GM12801 (cell line): ENCODE measurements around the gene C1orf167.

Source experiments
- TF ChIP-seq, protein P1 (sequence below): IDR thresholded peaks from one replicate; pipeline ENCODE4 v1.5.1; 2011; ENCODE audit warnings: control low read depth; ENCODE audit not compliant: insufficient read length; ENCODE audit errors: extremely low read depth

C1orf167 gene

DNA sequence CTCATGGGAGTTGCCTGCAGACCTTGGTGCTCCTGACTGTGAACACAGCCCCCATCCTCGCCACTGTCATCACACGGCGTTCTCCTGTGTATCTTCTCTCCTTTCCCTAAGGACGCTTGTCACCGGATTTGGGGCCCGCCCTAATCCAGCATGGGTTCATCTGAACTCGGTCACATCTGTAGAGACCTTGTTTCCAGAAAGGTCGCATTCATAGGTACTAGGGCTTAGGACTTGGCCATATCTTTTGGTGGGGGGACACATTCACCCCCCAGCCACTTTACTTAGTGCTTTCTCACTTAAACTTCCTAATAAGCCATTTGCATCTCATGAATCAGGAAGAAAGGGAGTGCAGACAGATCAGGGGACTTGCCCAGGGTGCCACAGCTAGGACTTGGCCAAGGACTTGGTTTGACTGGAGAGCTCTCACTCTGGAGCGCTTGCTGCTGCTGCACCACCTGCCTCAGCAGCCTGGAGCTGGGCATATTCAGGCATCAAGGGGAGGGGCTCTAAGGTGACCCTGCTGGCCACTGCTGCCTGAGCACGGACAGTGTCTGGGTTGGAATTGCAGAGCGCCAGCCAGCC lies 75.9 kb downstream of the C1orf167 start:
- TF ChIP-seq, protein P1, sequence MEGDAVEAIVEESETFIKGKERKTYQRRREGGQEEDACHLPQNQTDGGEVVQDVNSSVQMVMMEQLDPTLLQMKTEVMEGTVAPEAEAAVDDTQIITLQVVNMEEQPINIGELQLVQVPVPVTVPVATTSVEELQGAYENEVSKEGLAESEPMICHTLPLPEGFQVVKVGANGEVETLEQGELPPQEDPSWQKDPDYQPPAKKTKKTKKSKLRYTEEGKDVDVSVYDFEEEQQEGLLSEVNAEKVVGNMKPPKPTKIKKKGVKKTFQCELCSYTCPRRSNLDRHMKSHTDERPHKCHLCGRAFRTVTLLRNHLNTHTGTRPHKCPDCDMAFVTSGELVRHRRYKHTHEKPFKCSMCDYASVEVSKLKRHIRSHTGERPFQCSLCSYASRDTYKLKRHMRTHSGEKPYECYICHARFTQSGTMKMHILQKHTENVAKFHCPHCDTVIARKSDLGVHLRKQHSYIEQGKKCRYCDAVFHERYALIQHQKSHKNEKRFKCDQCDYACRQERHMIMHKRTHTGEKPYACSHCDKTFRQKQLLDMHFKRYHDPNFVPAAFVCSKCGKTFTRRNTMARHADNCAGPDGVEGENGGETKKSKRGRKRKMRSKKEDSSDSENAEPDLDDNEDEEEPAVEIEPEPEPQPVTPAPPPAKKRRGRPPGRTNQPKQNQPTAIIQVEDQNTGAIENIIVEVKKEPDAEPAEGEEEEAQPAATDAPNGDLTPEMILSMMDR, result no peak

DNA sequence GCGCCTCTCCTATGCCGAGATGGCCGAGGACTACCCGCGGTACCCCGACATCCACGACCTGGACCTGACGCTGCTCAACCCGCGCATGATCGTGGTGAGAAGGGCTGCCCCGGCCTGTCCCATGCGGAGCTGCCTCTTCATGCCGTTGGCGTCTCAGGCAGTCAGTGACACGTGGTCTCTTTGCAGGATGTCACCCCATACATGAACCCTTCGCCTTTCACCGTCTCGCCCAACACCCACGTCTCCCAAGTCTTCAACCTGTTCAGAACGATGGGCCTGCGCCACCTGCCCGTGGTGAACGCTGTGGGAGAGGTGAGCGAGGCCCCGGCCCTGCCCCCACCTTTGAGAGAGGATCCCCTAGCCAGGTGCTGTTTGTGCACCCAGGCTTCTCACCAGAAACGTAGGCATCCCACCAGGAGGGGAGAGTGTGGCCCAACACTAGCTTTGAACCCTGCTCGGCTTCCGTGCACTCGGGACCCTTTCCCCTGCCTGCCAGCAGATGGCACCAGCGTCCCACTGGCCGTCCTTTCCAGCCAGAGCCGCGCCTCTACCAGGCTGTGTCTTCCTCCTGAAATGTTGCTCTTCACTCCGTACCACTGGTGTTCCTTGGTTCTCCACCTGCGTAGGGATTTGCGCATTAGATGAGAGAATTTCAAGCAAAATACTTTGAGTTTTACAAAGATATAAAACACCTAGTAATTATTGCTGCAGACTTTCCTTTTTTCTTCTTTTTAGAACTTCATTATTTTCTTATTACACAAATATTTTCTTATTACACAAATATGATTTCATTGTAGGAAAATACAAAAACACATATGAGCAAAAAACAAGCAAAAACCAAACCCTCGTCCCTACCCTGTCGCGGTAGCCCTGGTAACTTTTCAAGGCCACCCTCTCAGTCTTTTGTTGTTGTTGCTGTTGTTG lies 76.6 kb downstream of the C1orf167 start:
- TF ChIP-seq, protein P1, result peak; percentile 49
